ENCODE measurements around the gene CNOT4. TPM values are rescaled to one million over a fixed set of nuclear protein-coding genes. Genes with fewer than 3 reads are reported as not detected.
A peak's percentile ranks its signal among the peaks of the same experiment; 100 is the strongest.
"Not testable (repeated sequence)": the region's sequence is repeated elsewhere in the genome, so short reads cannot be mapped to it uniquely, and the experiment has no call there.

Gene CNOT4
- total RNA-seq, 1 experiment from 2014 or later = 22.0 TPM

DNA sequence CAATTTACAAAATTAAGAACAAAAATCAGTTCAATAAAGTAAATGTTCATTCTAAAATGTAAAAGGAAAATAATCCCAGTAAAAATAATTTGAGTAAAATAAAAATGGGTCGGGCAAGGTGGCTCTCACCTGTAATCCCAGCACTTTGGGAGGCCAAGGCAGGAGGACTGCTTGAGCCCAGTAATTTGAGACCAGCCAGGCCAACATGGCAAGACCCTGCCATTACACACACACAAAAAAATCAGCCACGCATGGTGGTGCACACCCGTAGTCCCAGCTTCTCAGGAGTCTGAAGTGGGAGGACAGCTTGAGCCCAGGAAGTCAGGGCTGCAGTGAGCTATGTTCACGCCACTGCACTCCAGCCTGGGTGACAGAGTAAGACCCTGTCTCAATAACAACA, 34.4 kb downstream of the CNOT4 start:
- DNase-seq = no peak
- intact Hi-C loops (cut with micrococcal nuclease; ENCODE audit: unreplicated experiment) = no loop called here
- ChIA-PET CTCF (no interaction called here), POLR2A (no interaction called here)
- Histone ChIP-seq H3K36me3 (ENCODE audit: control insufficient read depth, insufficient read depth, low read length) (no peaks in the 10 kb centered on the region), H3K27me3 (replicated peaks; ENCODE audit: control insufficient read depth, insufficient read depth, low read length) (no peaks in the 10 kb centered on the region), H3K9me3 (no peaks in the 10 kb centered on the region), H3K4me1 (no peaks in the 10 kb centered on the region), H3K4me3 (ENCODE audit: low read depth, low read length) (no peak overlapping the region)
- H3K36me3 Mint-ChIP-seq (ENCODE audit: insufficient read depth, unreplicated experiment) = no peaks in the 10 kb centered on the region
- no TSS peak for BruUV-seq (replicated peaks)
- H3K27me3 Mint-ChIP-seq (ENCODE audit: insufficient read depth, unreplicated experiment) = no peaks in the 10 kb centered on the region
- H3K9me3 Mint-ChIP-seq (ENCODE audit: unreplicated experiment) = no peaks in the 10 kb centered on the region
- H3K4me3 Mint-ChIP-seq (ENCODE audit: unreplicated experiment) = no peak overlapping the region
- H3K4me1 Mint-ChIP-seq (ENCODE audit: low read depth, unreplicated experiment) = no peaks in the 10 kb centered on the region
- no peak overlapping the region for H3K27ac Mint-ChIP-seq (ENCODE audit: unreplicated experiment)
- TF ChIP-seq, protein P1, sequence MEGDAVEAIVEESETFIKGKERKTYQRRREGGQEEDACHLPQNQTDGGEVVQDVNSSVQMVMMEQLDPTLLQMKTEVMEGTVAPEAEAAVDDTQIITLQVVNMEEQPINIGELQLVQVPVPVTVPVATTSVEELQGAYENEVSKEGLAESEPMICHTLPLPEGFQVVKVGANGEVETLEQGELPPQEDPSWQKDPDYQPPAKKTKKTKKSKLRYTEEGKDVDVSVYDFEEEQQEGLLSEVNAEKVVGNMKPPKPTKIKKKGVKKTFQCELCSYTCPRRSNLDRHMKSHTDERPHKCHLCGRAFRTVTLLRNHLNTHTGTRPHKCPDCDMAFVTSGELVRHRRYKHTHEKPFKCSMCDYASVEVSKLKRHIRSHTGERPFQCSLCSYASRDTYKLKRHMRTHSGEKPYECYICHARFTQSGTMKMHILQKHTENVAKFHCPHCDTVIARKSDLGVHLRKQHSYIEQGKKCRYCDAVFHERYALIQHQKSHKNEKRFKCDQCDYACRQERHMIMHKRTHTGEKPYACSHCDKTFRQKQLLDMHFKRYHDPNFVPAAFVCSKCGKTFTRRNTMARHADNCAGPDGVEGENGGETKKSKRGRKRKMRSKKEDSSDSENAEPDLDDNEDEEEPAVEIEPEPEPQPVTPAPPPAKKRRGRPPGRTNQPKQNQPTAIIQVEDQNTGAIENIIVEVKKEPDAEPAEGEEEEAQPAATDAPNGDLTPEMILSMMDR (IDR thresholded peaks at IDR 0.05; ENCODE audit: insufficient read depth in 1 of 2, low read depth in 1 of 2, low read length in 1 of 2, severe bottlenecking in 1 of 2, unreplicated experiment in 1 of 2) = no peak

DNA sequence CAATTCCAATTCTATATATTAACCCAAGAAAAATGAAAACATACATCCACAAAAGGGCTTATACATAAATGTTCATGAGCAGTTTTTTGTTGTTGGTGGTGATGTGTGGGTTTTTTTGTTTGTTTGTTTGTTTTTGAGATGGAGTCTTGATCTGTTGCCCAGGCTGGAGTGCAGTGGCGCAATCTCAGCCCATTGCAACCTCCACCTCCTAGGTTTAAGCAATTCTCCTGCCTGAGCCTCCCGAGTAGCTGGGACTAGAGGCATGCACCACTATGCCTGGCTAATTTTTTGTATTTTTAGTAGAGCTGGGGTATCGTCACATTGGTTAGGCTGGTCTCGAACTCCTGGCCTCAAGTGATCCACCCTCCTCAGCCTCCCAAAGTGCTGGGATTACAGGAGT, 40.2 kb downstream of the CNOT4 start:
- H3K9me3 Mint-ChIP-seq (ENCODE audit: unreplicated experiment); H3K27me3 Mint-ChIP-seq (ENCODE audit: insufficient read depth, unreplicated experiment); H3K4me1 ChIP-seq; H3K4me3 Mint-ChIP-seq (ENCODE audit: unreplicated experiment); CTCF ChIA-PET; H3K36me3 ChIP-seq (ENCODE audit: control insufficient read depth, insufficient read depth, low read length); H3K27ac Mint-ChIP-seq (ENCODE audit: unreplicated experiment); POLR2A ChIA-PET; DNase-seq; H3K36me3 Mint-ChIP-seq (ENCODE audit: insufficient read depth, unreplicated experiment); intact Hi-C loops (cut with micrococcal nuclease; ENCODE audit: unreplicated experiment); H3K9me3 ChIP-seq; H3K4me1 Mint-ChIP-seq (ENCODE audit: low read depth, unreplicated experiment); H3K4me3 ChIP-seq (ENCODE audit: low read depth, low read length); H3K27me3 ChIP-seq (replicated peaks; ENCODE audit: control insufficient read depth, insufficient read depth, low read length); BruUV-seq (replicated peaks): not testable (repeated sequence)

- Mint-ChIP-seq H3K9me3 (ENCODE audit: unreplicated experiment) (no peaks in the 10 kb centered on the region), H3K4me3 (ENCODE audit: unreplicated experiment) (no peak overlapping the region), H3K27ac (ENCODE audit: unreplicated experiment) (no peak overlapping the region), H3K36me3 (ENCODE audit: insufficient read depth, unreplicated experiment) (peaks cover 4% of the 10 kb centered on the region), H3K27me3 (ENCODE audit: insufficient read depth, unreplicated experiment) (no peaks in the 10 kb centered on the region), H3K4me1 (ENCODE audit: low read depth, unreplicated experiment) (no peaks in the 10 kb centered on the region)
- Histone ChIP-seq H3K36me3 (ENCODE audit: control insufficient read depth, insufficient read depth, low read length) (no peaks in the 10 kb centered on the region), H3K4me1 (no peaks in the 10 kb centered on the region), H3K4me3 (ENCODE audit: low read depth, low read length) (no peak overlapping the region), H3K9me3 (no peaks in the 10 kb centered on the region), H3K27me3 (replicated peaks; ENCODE audit: control insufficient read depth, insufficient read depth, low read length) (no peaks in the 10 kb centered on the region)
- DNase-seq = peak in 1 of 2 experiments; percentile 5
- BruUV-seq (replicated peaks) = no TSS peak
- intact Hi-C loops (cut with micrococcal nuclease; ENCODE audit: unreplicated experiment) = no loop called here
- ChIA-PET CTCF (no interaction called here), POLR2A (no interaction called here)
- TF ChIP-seq, protein P1 (IDR thresholded peaks at IDR 0.05; ENCODE audit: insufficient read depth in 1 of 2, low read depth in 1 of 2, low read length in 1 of 2, severe bottlenecking in 1 of 2, unreplicated experiment in 1 of 2) = no peak
These were observed 42.6 kb downstream of the CNOT4 start for GRCh38 chr7:135467207-135467711.
